ENCODE data around the gene FBXW7. TPM values are rescaled to one million over a fixed set of nuclear protein-coding genes. Genes with fewer than 3 reads are reported as not detected.

Gene FBXW7
- total and polyA plus RNA-seq, 4 donors, result 7.6 to 82.1 (median 20.6) TPM

- 45 to 61% methylated on average over 11 of the region's 11 CpGs for WGBS, 2 donors
- Histone ChIP-seq H3K9ac (ENCODE audit: insufficient read depth in 1 of 2, low read length in 2 of 2) (peak overlapping the region in 1 of 2 donors; percentile 95), H3K36me3 (ENCODE audit: control insufficient read depth in 4 of 4, insufficient read depth in 4 of 4, low read length in 4 of 4) (no peaks in the 10 kb centered on the region), H3K27ac (ENCODE audit: low read depth in 1 of 2, low read length in 1 of 2) (peak overlapping the region; percentile 3 to 55), H3K4me3 (no peak overlapping the region), H3K4me1 (ENCODE audit: control insufficient read depth in 5 of 5, insufficient read depth in 5 of 5, low read length in 5 of 5) (peaks cover 0 to 10% (median 0%) of the 10 kb centered on the region in 5 donors), H3K9me3 (ENCODE audit: control insufficient read depth in 4 of 4, insufficient read depth in 3 of 4, low read length in 3 of 4) (no peaks in the 10 kb centered on the region), H3K27me3 (ENCODE audit: control insufficient read depth in 3 of 3, insufficient read depth in 3 of 3, low read length in 2 of 3) (no peaks in the 10 kb centered on the region)
- TF ChIP-seq, protein P1, sequence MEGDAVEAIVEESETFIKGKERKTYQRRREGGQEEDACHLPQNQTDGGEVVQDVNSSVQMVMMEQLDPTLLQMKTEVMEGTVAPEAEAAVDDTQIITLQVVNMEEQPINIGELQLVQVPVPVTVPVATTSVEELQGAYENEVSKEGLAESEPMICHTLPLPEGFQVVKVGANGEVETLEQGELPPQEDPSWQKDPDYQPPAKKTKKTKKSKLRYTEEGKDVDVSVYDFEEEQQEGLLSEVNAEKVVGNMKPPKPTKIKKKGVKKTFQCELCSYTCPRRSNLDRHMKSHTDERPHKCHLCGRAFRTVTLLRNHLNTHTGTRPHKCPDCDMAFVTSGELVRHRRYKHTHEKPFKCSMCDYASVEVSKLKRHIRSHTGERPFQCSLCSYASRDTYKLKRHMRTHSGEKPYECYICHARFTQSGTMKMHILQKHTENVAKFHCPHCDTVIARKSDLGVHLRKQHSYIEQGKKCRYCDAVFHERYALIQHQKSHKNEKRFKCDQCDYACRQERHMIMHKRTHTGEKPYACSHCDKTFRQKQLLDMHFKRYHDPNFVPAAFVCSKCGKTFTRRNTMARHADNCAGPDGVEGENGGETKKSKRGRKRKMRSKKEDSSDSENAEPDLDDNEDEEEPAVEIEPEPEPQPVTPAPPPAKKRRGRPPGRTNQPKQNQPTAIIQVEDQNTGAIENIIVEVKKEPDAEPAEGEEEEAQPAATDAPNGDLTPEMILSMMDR (IDR thresholded peaks at IDR 0.05; ENCODE audit: control extremely low read depth, extremely low read depth), result no peak
- DNase-seq (peak; percentile 87 to 99 (median 97)), ATAC-seq (ENCODE audit: insufficient read depth, low FRiP score) (peak; percentile 83)
Measured at GRCh38 chr4:152352622-152353116, 183.2 kb downstream of the FBXW7 start.

DNA sequence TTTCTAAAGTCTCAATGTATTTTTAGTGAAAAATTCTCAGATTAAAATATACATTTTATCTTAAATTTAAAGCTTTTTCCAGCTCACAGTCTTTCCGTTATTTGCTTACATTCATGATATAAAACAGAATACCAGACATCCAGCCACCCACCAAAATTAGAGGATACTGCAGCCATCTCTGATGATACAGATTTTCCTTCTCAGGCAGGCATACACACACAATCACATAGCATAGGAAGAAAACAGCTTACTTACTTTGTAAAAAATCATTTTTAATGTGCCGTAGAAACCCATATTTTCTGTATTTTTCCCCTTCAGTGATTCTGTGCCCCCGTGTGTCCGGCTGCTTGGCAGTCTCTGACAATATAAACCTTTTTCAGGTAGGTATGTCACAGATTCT, 183.7 kb downstream of the FBXW7 start:
- no peaks in the 10 kb centered on the region for H3K9me3 ChIP-seq (ENCODE audit: control insufficient read depth in 4 of 4, insufficient read depth in 3 of 4, low read length in 3 of 4)
- TF ChIP-seq, protein P1 (IDR thresholded peaks at IDR 0.05; ENCODE audit: control extremely low read depth, extremely low read depth), result no peak

DNA sequence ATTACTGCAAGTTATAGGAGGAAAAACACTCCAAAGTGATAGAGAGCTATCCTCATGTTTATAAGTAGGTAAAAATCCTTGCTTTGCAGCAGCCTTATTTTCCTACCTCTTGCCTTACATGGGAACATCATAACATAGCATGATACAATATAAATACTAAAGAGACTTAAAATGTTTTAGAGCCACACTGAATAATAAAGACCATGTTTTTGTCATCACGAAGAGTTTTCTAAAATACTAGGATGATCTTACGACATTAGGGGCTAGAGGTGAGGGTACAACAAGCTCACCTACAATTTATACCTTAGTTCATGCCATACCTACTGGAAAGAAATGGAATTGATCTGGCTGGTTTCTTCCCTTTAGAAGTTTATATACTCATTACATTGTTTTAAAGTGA, 184.8 kb downstream of the FBXW7 start:
- H3K9ac ChIP-seq (ENCODE audit: insufficient read depth in 1 of 2, low read length in 2 of 2), result no peak overlapping the region
- peaks cover 0 to 7% (median 5%) of the 10 kb centered on the region in 4 donors for H3K36me3 ChIP-seq (ENCODE audit: control insufficient read depth in 4 of 4, insufficient read depth in 4 of 4, low read length in 4 of 4)
- DNase-seq (no peak), ATAC-seq (ENCODE audit: insufficient read depth, low FRiP score) (no peak)
- TF ChIP-seq, protein P1 (IDR thresholded peaks at IDR 0.05; ENCODE audit: control extremely low read depth, extremely low read depth), result no peak
- H3K9me3 ChIP-seq (ENCODE audit: control insufficient read depth in 4 of 4, insufficient read depth in 3 of 4, low read length in 3 of 4), result no peaks in the 10 kb centered on the region
- 86 to 98% methylated on average over 2 of the region's 2 CpGs for WGBS, 2 donors
- H3K4me1 ChIP-seq (ENCODE audit: control insufficient read depth in 5 of 5, insufficient read depth in 5 of 5, low read length in 5 of 5), result peaks cover 0 to 10% (median 0%) of the 10 kb centered on the region in 5 donors
- no peak overlapping the region for H3K4me3 ChIP-seq
- no peaks in the 10 kb centered on the region for H3K27me3 ChIP-seq (ENCODE audit: control insufficient read depth in 3 of 3, insufficient read depth in 3 of 3, low read length in 2 of 3)
- H3K27ac ChIP-seq (ENCODE audit: low read depth in 1 of 2, low read length in 1 of 2), result no peak overlapping the region

More for the DNA sequence above, 183.7 kb downstream of the FBXW7 start:
- ATAC-seq (ENCODE audit: insufficient read depth, low FRiP score), result no peak
- H3K36me3 ChIP-seq (ENCODE audit: control insufficient read depth in 4 of 4, insufficient read depth in 4 of 4, low read length in 4 of 4), result no peaks in the 10 kb centered on the region
- H3K4me3 ChIP-seq, result no peak overlapping the region
- WGBS, 2 donors, result 61 to 75% methylated on average over 4 of the region's 4 CpGs
- H3K27me3 ChIP-seq (ENCODE audit: control insufficient read depth in 3 of 3, insufficient read depth in 3 of 3, low read length in 2 of 3), result no peaks in the 10 kb centered on the region
- H3K4me1 ChIP-seq (ENCODE audit: control insufficient read depth in 5 of 5, insufficient read depth in 5 of 5, low read length in 5 of 5), result peaks cover 0 to 10% (median 0%) of the 10 kb centered on the region in 5 donors
- peak overlapping the region; percentile 3 to 55 for H3K27ac ChIP-seq (ENCODE audit: low read depth in 1 of 2, low read length in 1 of 2)
- DNase-seq, result no peak
- H3K9ac ChIP-seq (ENCODE audit: insufficient read depth in 1 of 2, low read length in 2 of 2), result peak overlapping the region in 1 of 2 donors; percentile 95

GRCh38 chr4:152348670-152349069, 187.2 kb downstream of the FBXW7 start:
- H3K9ac ChIP-seq (ENCODE audit: insufficient read depth in 1 of 2, low read length in 2 of 2), result no peak overlapping the region
- H3K9me3 ChIP-seq (ENCODE audit: control insufficient read depth in 4 of 4, insufficient read depth in 3 of 4, low read length in 3 of 4), result no peaks in the 10 kb centered on the region
- H3K27me3 ChIP-seq (ENCODE audit: control insufficient read depth in 3 of 3, insufficient read depth in 3 of 3, low read length in 2 of 3), result no peaks in the 10 kb centered on the region
- DNase-seq, result peak in 1 of 3 donors; percentile 14
- peaks cover 0 to 10% (median 0%) of the 10 kb centered on the region in 5 donors for H3K4me1 ChIP-seq (ENCODE audit: control insufficient read depth in 5 of 5, insufficient read depth in 5 of 5, low read length in 5 of 5)
- H3K27ac ChIP-seq (ENCODE audit: low read depth in 1 of 2, low read length in 1 of 2), result no peak overlapping the region
- no peak for ATAC-seq (ENCODE audit: insufficient read depth, low FRiP score)
- no peak overlapping the region for H3K4me3 ChIP-seq
- 64 to 67% methylated on average over 1 of the region's 1 CpG for WGBS, 2 donors
- H3K36me3 ChIP-seq (ENCODE audit: control insufficient read depth in 4 of 4, insufficient read depth in 4 of 4, low read length in 4 of 4), result peaks cover 0 to 7% (median 5%) of the 10 kb centered on the region in 4 donors
- TF ChIP-seq, protein P1 (IDR thresholded peaks at IDR 0.05; ENCODE audit: control extremely low read depth, extremely low read depth), result no peak

Data from lung (tissue), 12 donors.